OCI-M2 (cell line): ENCODE data around the gene CD164.
A peak's percentile ranks its signal among the peaks of the same experiment; 100 is the strongest.
"Not testable (repeated sequence)": the region's sequence is repeated elsewhere in the genome, so short reads cannot be mapped to it uniquely, and the experiment has no call there.

Experiments
- DNase-seq: peaks from one replicate; lab custom pipeline; 2025; ENCODE audit not compliant: unreplicated experiment; lab: John Stamatoyannopoulos, UW

Gene CD164

GRCh38 chr6:109344226-109344625, 38.0 kb downstream of the CD164 start:
- DNase-seq: no peak

GRCh38 chr6:109343518-109343917, 38.7 kb downstream of the CD164 start:
- DNase-seq: no peak

- no peak for DNase-seq
Observed at GRCh38 chr6:109342911-109343310, 39.4 kb downstream of the CD164 start.

- peak; percentile 22 for DNase-seq
Observed at GRCh38 chr6:109342506-109342905, 39.8 kb downstream of the CD164 start.

- DNase-seq: no peak
Observed at GRCh38 chr6:109340811-109341210, 41.5 kb downstream of the CD164 start.

GRCh38 chr6:109339906-109340678, 42.2 kb downstream of the CD164 start:
- peak; percentile 46 for DNase-seq

- no peak for DNase-seq
Observed at GRCh38 chr6:109336221-109336961, 45.9 kb downstream of the CD164 start.

GRCh38 chr6:109333870-109334269, 48.4 kb downstream of the CD164 start:
- not testable (repeated sequence) for DNase-seq

- no peak for DNase-seq
Observed at GRCh38 chr6:109332748-109333147, 49.5 kb downstream of the CD164 start.

GRCh38 chr6:109331081-109331480, 51.2 kb downstream of the CD164 start:
- DNase-seq: no peak

GRCh38 chr6:109330263-109330662, 52.0 kb downstream of the CD164 start:
- DNase-seq: no peak

GRCh38 chr6:109328629-109329028, 53.6 kb downstream of the CD164 start:
- DNase-seq: no peak

- no peak for DNase-seq
Observed at GRCh38 chr6:109327959-109328358, 54.3 kb downstream of the CD164 start.

GRCh38 chr6:109327491-109327890, 54.8 kb downstream of the CD164 start:
- no peak for DNase-seq

- no peak for DNase-seq
Observed at GRCh38 chr6:109326351-109326750, 55.9 kb downstream of the CD164 start.

- DNase-seq: no peak
Observed at GRCh38 chr6:109325400-109325801, 56.9 kb downstream of the CD164 start.

GRCh38 chr6:109323241-109323640, 59.0 kb downstream of the CD164 start:
- DNase-seq: no peak

GRCh38 chr6:109322825-109323224, 59.4 kb downstream of the CD164 start:
- no peak for DNase-seq

- DNase-seq: no peak
Observed at GRCh38 chr6:109321752-109322151, 60.5 kb downstream of the CD164 start.

- DNase-seq: no peak
Observed at GRCh38 chr6:109320072-109320471, 62.2 kb downstream of the CD164 start.

- DNase-seq: no peak
Observed at GRCh38 chr6:109318328-109318876, 63.9 kb downstream of the CD164 start.

- no peak for DNase-seq
Observed at GRCh38 chr6:109316909-109317308, 65.4 kb downstream of the CD164 start.
